ENCODE measurements around the gene CDCA4. TPM values are rescaled to one million over a fixed set of nuclear protein-coding genes. Genes with fewer than 3 reads are reported as not detected.

Gene CDCA4
- total RNA-seq, 1 donor from 2014 or later = 26.3 TPM

GRCh38 chr14:104991896-104992230, 29.0 kb downstream of the CDCA4 start:
- no peak for DNase-seq (ENCODE audit: low read depth in 2 of 2)

- no peak for DNase-seq (ENCODE audit: low read depth in 2 of 2)
Measured at GRCh38 chr14:104989951-104990303, 31.0 kb downstream of the CDCA4 start.

- DNase-seq (ENCODE audit: low read depth in 2 of 2) = no peak
Measured at GRCh38 chr14:104989236-104989950, 31.5 kb downstream of the CDCA4 start.

GRCh38 chr14:104986487-104987164, 34.3 kb downstream of the CDCA4 start:
- DNase-seq (ENCODE audit: low read depth in 2 of 2) = no peak

GRCh38 chr14:104985675-104986486, 35.0 kb downstream of the CDCA4 start, which contains the start of gene CLBA1:
TSS of gene CLBA1 (plus strand) at chr14:104985788. CDS start at chr14:104986432, 644 bp downstream.
- DNase-seq (ENCODE audit: low read depth in 2 of 2) = peak; percentile 79 to 89

GRCh38 chr14:104984056-104984894, 36.6 kb downstream of the CDCA4 start:
- DNase-seq (ENCODE audit: low read depth in 2 of 2) = no peak

GRCh38 chr14:104983231-104983721, 37.6 kb downstream of the CDCA4 start:
- no peak for DNase-seq (ENCODE audit: low read depth in 2 of 2)

- DNase-seq (ENCODE audit: low read depth in 2 of 2) = no peak
Measured at GRCh38 chr14:104982548-104983230, 38.2 kb downstream of the CDCA4 start.

- DNase-seq (ENCODE audit: low read depth in 2 of 2) = no peak
Measured at GRCh38 chr14:104981699-104982541, 39.0 kb downstream of the CDCA4 start.

- no peak for DNase-seq (ENCODE audit: low read depth in 2 of 2)
Measured at GRCh38 chr14:104980611-104981531, 40.0 kb downstream of the CDCA4 start.

GRCh38 chr14:104979758-104980610, 40.9 kb downstream of the CDCA4 start:
- peak; percentile 71 to 82 for DNase-seq (ENCODE audit: low read depth in 2 of 2)

GRCh38 chr14:104978746-104979691, 41.9 kb downstream of the CDCA4 start:
- DNase-seq (ENCODE audit: low read depth in 2 of 2) = no peak

- peak; percentile 45 to 87 for DNase-seq (ENCODE audit: low read depth in 2 of 2)
Measured at GRCh38 chr14:104977681-104978653, 42.9 kb downstream of the CDCA4 start, which contains the start of gene AHNAK2. TSS of gene AHNAK2 (minus strand) at chr14:104978374. CDS start at chr14:104978237, 137 bp downstream.

GRCh38 chr14:104977008-104977680, 43.7 kb downstream of the CDCA4 start:
- DNase-seq (ENCODE audit: low read depth in 2 of 2) = no peak

Data from dermis microvascular lymphatic vessel endothelial cell (primary cell).